GM23248 (cell line): ENCODE measurements around the gene MLLT10.

Source experiments
- EZH2 ChIP-seq: fragments of 200-600 bp; sonication (generic); IDR thresholded peaks from 2 replicates; pipeline ENCODE4 v1.6.1; 2018; ENCODE audit warnings: antibody characterized with exemption, mild to moderate bottlenecking; ENCODE audit not compliant: insufficient read depth, poor library complexity, severe bottlenecking
- EZH2phosphoT487 ChIP-seq: fragments of 200-600 bp; sonication (generic); IDR thresholded peaks from 2 replicates; pipeline ENCODE4 v1.6.1; 2018; ENCODE audit warnings: antibody characterized with exemption, moderate library complexity, mild to moderate bottlenecking, low read depth; ENCODE audit not compliant: insufficient read depth

- TF ChIP-seq EZH2, result no peak
- TF ChIP-seq EZH2phosphoT487, result no peak
These were observed 226.3 kb downstream of the MLLT10 start for GRCh38 chr10:21760332-21760731.
